ENCODE measurements around the gene ATP8B4. TPM values are rescaled to one million over a fixed set of nuclear protein-coding genes. Genes with fewer than 3 reads are reported as not detected.
A peak's percentile ranks its signal among the peaks of the same experiment; 100 is the strongest.

ATP8B4 gene
- total and polyA plus RNA-seq, 8 donors: 2.1 to 8.1 (median 2.9) TPM

DNA sequence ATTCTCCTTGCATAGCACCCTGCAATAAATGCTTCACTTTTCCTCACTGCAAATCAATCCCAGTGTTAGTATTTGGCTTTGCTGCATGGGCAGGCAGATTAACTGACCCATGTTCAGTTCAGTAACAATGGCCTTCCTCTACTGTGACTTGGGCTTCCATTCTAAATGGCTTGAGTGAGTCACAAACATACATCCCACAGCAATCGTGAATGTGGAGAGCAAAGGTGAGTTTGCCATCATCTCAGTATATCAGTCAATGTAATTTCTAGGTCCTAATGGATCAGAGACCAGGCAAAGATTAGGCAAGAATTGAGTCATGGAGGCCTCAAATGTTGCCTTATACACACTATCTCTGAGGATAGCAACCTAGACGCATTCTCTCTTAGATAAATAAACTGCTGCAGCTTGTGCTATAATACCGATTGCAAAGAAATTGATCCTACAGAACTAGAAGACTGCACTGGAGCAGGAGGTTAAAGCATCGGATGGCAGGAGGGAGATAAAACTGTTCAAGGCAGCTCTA is 8.3 kb upstream of the ATP8B4 start:
- TF ChIP-seq, protein P1, sequence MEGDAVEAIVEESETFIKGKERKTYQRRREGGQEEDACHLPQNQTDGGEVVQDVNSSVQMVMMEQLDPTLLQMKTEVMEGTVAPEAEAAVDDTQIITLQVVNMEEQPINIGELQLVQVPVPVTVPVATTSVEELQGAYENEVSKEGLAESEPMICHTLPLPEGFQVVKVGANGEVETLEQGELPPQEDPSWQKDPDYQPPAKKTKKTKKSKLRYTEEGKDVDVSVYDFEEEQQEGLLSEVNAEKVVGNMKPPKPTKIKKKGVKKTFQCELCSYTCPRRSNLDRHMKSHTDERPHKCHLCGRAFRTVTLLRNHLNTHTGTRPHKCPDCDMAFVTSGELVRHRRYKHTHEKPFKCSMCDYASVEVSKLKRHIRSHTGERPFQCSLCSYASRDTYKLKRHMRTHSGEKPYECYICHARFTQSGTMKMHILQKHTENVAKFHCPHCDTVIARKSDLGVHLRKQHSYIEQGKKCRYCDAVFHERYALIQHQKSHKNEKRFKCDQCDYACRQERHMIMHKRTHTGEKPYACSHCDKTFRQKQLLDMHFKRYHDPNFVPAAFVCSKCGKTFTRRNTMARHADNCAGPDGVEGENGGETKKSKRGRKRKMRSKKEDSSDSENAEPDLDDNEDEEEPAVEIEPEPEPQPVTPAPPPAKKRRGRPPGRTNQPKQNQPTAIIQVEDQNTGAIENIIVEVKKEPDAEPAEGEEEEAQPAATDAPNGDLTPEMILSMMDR (IDR thresholded peaks at IDR 0.05): no peak
- ATAC-seq: no peak
- Histone ChIP-seq H3K9me3 (peaks cover 0 to 7% of the 10 kb centered on the region in 2 donors), H3K4me1 (no peaks in the 10 kb centered on the region), H3K27ac (no peak overlapping the region), H3K36me3 (no peaks in the 10 kb centered on the region), H3K4me3 (no peak overlapping the region), H3K27me3 (no peaks in the 10 kb centered on the region)
- DNase-seq: no peak
- intact Hi-C loops (cut with DNase I): no loop called here

DNA sequence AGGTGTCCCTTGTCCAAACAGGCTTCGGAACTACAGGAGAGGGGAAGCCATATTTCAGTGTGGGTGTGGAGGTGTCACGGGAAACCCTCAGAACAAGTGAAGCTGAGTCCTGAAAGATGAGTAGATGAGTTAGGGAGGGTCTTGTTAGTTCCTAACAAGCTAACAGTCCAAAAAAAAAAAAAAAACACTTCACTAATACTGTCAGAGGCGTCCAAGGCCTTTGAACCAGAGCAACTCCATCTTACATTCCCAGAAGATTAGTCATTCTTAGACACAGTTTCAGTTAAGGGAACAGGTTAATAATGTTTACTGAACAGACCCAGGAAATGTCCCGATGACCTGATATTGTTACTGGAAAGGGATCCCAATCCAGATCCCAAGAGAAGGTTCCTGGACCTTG is 7.0 kb upstream of the ATP8B4 start:
- H3K27ac ChIP-seq: no peak overlapping the region
- DNase-seq (no peak), ATAC-seq (no peak)
- no peaks in the 10 kb centered on the region for H3K27me3 ChIP-seq
- no peak overlapping the region for H3K4me3 ChIP-seq
- H3K4me1 ChIP-seq: no peaks in the 10 kb centered on the region
- intact Hi-C loops (cut with DNase I): no loop called here
- H3K9me3 ChIP-seq: peaks cover 0 to 7% of the 10 kb centered on the region in 2 donors
- TF ChIP-seq, protein P1 (IDR thresholded peaks at IDR 0.05): no peak
- no peaks in the 10 kb centered on the region for H3K36me3 ChIP-seq

DNA sequence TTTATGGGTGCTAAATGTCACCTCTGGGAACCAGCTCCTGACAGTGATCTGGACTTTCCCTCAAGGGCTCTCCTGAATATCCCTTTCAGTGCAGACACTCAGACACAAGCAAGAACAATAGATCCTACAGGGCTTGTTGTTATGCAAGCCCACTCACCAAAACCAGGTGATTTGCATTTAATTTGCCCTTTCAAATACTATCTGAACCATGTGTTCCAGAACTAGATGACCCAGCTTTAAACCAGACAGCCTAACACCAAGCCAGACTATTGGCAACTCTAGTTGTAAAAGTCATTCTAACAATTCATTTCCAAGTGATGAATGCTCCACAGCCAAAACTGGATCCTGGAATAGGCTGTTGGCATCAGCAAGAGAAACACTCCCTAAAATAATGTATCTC is 5.6 kb upstream of the ATP8B4 start:
- intact Hi-C loops (cut with DNase I): no loop called here
- ATAC-seq: no peak

DNA sequence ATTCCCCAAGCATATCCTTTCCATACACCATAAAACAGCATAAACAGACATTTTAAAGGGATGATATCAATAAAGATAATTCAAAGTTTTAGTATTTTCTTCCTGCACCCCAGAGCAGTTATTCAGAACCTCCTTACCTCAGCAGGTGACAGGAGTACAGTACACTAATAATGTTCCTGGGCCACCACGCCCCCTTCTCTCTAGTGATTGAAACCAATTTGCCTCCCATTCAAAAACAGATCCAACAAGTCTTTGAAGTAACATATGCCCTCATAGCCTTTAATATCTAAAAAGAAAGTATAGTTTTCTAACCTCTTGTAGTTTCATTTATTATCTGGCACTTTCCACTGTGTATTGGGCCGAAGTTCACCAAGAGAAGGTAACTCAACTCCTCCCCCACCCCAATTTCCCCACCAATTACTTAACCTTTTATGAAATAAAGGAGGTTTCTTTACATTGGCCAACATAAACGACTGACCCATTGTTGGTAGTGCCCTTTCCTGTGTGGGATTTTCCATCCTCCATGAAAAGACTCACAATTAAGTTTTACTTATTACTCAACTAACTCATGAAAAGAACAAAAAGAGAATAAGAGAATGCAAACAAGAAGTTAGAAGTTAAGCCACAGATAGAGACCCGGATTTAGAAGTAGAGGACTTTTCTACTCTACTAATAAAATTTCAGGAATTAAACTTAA is 5.0 kb upstream of the ATP8B4 start:
- H3K36me3 ChIP-seq: no peaks in the 10 kb centered on the region
- ATAC-seq: no peak
- H3K27ac ChIP-seq: peak overlapping the region in 1 of 2 donors; percentile 1

More for the DNA sequence above, 5.6 kb upstream of the ATP8B4 start:
- no peak overlapping the region for H3K4me3 ChIP-seq
- H3K4me1 ChIP-seq: peaks cover 0 to 4% of the 10 kb centered on the region in 2 donors
- TF ChIP-seq, protein P1 (IDR thresholded peaks at IDR 0.05): no peak
- no peaks in the 10 kb centered on the region for H3K36me3 ChIP-seq
- no peak for DNase-seq
- peaks cover 0 to 7% of the 10 kb centered on the region in 2 donors for H3K9me3 ChIP-seq
- no peaks in the 10 kb centered on the region for H3K27me3 ChIP-seq
- peak overlapping the region in 1 of 2 donors; percentile 1 for H3K27ac ChIP-seq

DNA sequence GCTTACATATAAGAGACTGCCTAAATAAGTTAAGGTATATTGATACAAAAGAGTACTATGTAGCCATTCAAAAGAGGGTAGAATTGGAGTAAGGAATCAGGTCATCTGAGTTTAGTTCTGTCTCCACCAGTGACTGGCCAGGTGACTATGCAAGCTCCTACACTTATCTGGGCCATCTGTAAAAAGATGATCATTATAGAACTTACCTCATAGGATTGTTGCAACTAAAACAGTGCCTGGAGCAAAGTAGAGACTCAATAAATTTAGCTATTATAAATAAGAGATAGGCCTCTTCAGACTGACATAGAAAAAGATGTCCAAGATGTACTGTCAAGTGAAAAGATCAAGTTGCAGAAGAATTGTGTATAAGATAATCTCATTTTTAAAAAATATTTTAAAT is 1.7 kb upstream of the ATP8B4 start:
- Histone ChIP-seq H3K36me3 (no peaks in the 10 kb centered on the region), H3K4me3 (no peak overlapping the region), H3K27me3 (no peaks in the 10 kb centered on the region), H3K9me3 (peaks cover 0 to 7% of the 10 kb centered on the region in 2 donors), H3K27ac (no peak overlapping the region), H3K4me1 (peaks cover 0 to 33% of the 10 kb centered on the region in 2 donors)
- ATAC-seq: no peak
- no peak for DNase-seq
- intact Hi-C loops (cut with DNase I): no loop called here
- TF ChIP-seq, protein P1 (IDR thresholded peaks at IDR 0.05): no peak

More for the DNA sequence above, 5.0 kb upstream of the ATP8B4 start:
- intact Hi-C loops (cut with DNase I): no loop called here
- TF ChIP-seq, protein P1 (IDR thresholded peaks at IDR 0.05): no peak
- Histone ChIP-seq H3K27me3 (no peaks in the 10 kb centered on the region), H3K9me3 (peaks cover 0 to 7% of the 10 kb centered on the region in 2 donors), H3K4me3 (no peak overlapping the region), H3K4me1 (peaks cover 0 to 10% of the 10 kb centered on the region in 2 donors)
- DNase-seq: no peak

All from left lung (tissue), 10 donors.